Keratinocyte (primary cell): ENCODE results near the gene KLHL22. TPM values are rescaled to one million over a fixed set of nuclear protein-coding genes. Genes with fewer than 3 reads are reported as not detected.

Source experiments
- DNase-seq: peaks from one replicate; pipeline ENCODE4 v3.0.0-alpha.2; 2011; ENCODE audit warnings: low read depth, missing footprints, low spot score
- FAIRE-seq: peaks from 2 replicates; lab custom pipeline; 2011; peaks lifted over from hg19 to GRCh38; lab: Jason Lieb, UNC
- H2AFZ ChIP-seq: 2 replicates; pipeline ENCODE4 v1.6.0; 2012; ENCODE audit warnings: low read length, control low read depth, inconsistent platforms; ENCODE audit not compliant: control insufficient read depth
- H3K27ac ChIP-seq: 2 replicates; pipeline ENCODE4 v1.5.1; 2011; ENCODE audit warnings: low read length; ENCODE audit not compliant: control insufficient read depth, insufficient read depth
- H3K27me3 ChIP-seq: 3 replicates; pipeline ENCODE4 v1.6.0; 2011; ENCODE audit warnings: low read length; ENCODE audit not compliant: control insufficient read depth, insufficient read depth; ENCODE audit errors: extremely low read depth
- H3K36me3 ChIP-seq, 2 experiments: 2 replicates in 1 of 2; 3 replicates in 1 of 2; pipeline ENCODE4 v1.5.1; 2011; ENCODE audit warnings: low read length in 2 of 2, mild to moderate bottlenecking in 1 of 2; ENCODE audit not compliant: control insufficient read depth in 2 of 2, insufficient read depth in 2 of 2; ENCODE audit errors: extremely low read depth in 1 of 2
- H3K4me1 ChIP-seq: 3 replicates; pipeline ENCODE4 v1.5.1; 2011; ENCODE audit warnings: low read length; ENCODE audit not compliant: control insufficient read depth, insufficient read depth; ENCODE audit errors: extremely low read depth
- H3K4me2 ChIP-seq: 3 replicates; pipeline ENCODE4 v1.6.0; 2011; ENCODE audit warnings: low read depth, low read length; ENCODE audit not compliant: control insufficient read depth, insufficient read depth; ENCODE audit errors: extremely low read depth
- H3K4me3 ChIP-seq, 3 experiments: fragments of 200-600 bp in 1 of 3; sonication (generic) in 1 of 3; 2 replicates in 2 of 3; 3 replicates in 1 of 3; pipeline ENCODE4 v1.5.1; 2011 to 2016; ENCODE audit warnings: low read length in 3 of 3, mild to moderate bottlenecking in 3 of 3, control low read depth in 2 of 3, inconsistent platforms in 1 of 3, low read depth in 1 of 3, mixed read lengths in 1 of 3, mixed run types in 1 of 3, moderate library complexity in 1 of 3; ENCODE audit not compliant: control insufficient read depth in 2 of 3, insufficient read depth in 2 of 3; ENCODE audit errors: extremely low read depth in 1 of 3
- H3K79me2 ChIP-seq: 2 replicates; pipeline ENCODE4 v1.6.0; 2012; ENCODE audit warnings: low read length; ENCODE audit not compliant: control insufficient read depth, insufficient read depth
- H3K9ac ChIP-seq: 3 replicates; pipeline ENCODE4 v1.6.0; 2011; ENCODE audit warnings: low read length; ENCODE audit not compliant: control insufficient read depth, insufficient read depth; ENCODE audit errors: extremely low read depth
- H3K9me1 ChIP-seq: 3 replicates; pipeline ENCODE4 v1.6.0; 2011; ENCODE audit warnings: low read length; ENCODE audit not compliant: control insufficient read depth, insufficient read depth; ENCODE audit errors: extremely low read depth
- H3K9me3 ChIP-seq: 2 replicates; pipeline ENCODE4 v1.5.1; 2012; ENCODE audit warnings: low read depth, low read length; ENCODE audit not compliant: control insufficient read depth
- H4K20me1 ChIP-seq: 3 replicates; pipeline ENCODE4 v1.6.0; 2011; ENCODE audit warnings: low read length; ENCODE audit not compliant: control insufficient read depth, insufficient read depth; ENCODE audit errors: extremely low read depth
- CTCF ChIP-seq, 3 experiments: IDR thresholded peaks in 1 of 3; conservative IDR thresholded peaks in 1 of 3; optimal IDR thresholded peaks in 1 of 3; 2 replicates in 2 of 3; 3 replicates in 1 of 3; pipeline versions ENCODE3 to v1.5.1; 2011; ENCODE audit warnings: low read length in 3 of 3, mild to moderate bottlenecking in 3 of 3, moderate library complexity in 2 of 3, control low read depth in 1 of 3, inconsistent platforms in 1 of 3; ENCODE audit not compliant: insufficient read depth in 2 of 3; ENCODE audit errors: extremely low read depth in 1 of 3
- EZH2 ChIP-seq: IDR thresholded peaks from one replicate; pipeline ENCODE4 v1.6.1; 2012; ENCODE audit warnings: inconsistent platforms, mild to moderate bottlenecking, low read length, moderate library complexity
- dilution Hi-C: fragments of 300-500 bp; cut with MboI; formaldehyde crosslinking; loops from one replicate; pipeline ENCODE4 v1.7.0; 2020; ENCODE audit warnings: low sequenced_read_pairs; ENCODE audit not compliant: extremely low pct_ligation_motif_present
- polyA plus RNA-seq, 5 experiments: library from polyadenylated mRNA; depleted of rRNA in 3 of 5; stranded (reverse) in 3 of 5; stranded (forward) in 1 of 5; unstranded in 1 of 5; fragments of >200 nt; gene quantifications; 1 replicate in 1 of 5; 2 replicates in 3 of 5; 3 replicates in 1 of 5; pipeline versions ENCODE4 v1.2.1 to v1.2.3, GENCODE V29; 2011 to 2012; ENCODE audit warnings: missing spikeins in 2 of 5, low read depth in 1 of 5, low replicate concordance in 1 of 5

KLHL22 gene
- polyA plus RNA-seq, 1 donor (not counting 4 experiments of a cell fraction or from before 2014, with no cell fraction given) = 9.3 TPM

GRCh38 chr22:20531404-20532201 lies 36.0 kb upstream of the KLHL22 start:
- peak overlapping the region; percentile 96 for H3K27ac ChIP-seq
- H3K36me3 ChIP-seq = peaks cover 12 to 24% of the 10 kb centered on the region in 2 experiments
- peaks cover under 1% of the 10 kb centered on the region for H4K20me1 ChIP-seq
- peak overlapping the region in 1 of 3 experiments; percentile 52 for H3K4me3 ChIP-seq
- peaks cover 59% of the 10 kb centered on the region for H3K4me1 ChIP-seq
- peak overlapping the region; percentile 59 for H3K4me2 ChIP-seq
- H3K79me2 ChIP-seq = peaks cover 66% of the 10 kb centered on the region
- no peaks in the 10 kb centered on the region for H3K9me3 ChIP-seq
- H3K9ac ChIP-seq = peak overlapping the region; percentile 86
- DNase-seq (peak; percentile 90), FAIRE-seq (peak; percentile 96)
- peaks cover 4% of the 10 kb centered on the region for H3K9me1 ChIP-seq
- TF ChIP-seq CTCF (optimal IDR thresholded peaks at IDR 0.05 in 1 of 3, IDR thresholded peaks at IDR 0.05 in 1 of 3, conservative IDR thresholded peaks at IDR 0.05 in 1 of 3; ENCODE audit: extremely low read depth in 1 of 3, insufficient read depth in 2 of 3, low read length in 3 of 3) (no peak), EZH2 (no peak)
- H2AFZ ChIP-seq = peak overlapping the region; percentile 50
- dilution Hi-C loops = no loop called here
- no peaks in the 10 kb centered on the region for H3K27me3 ChIP-seq

GRCh38 chr22:20531154-20531403 lies 35.5 kb upstream of the KLHL22 start:
- H2AFZ ChIP-seq = no peak overlapping the region
- H3K4me2 ChIP-seq = peak overlapping the region; percentile 59
- H3K4me1 ChIP-seq = peaks cover 65% of the 10 kb centered on the region
- dilution Hi-C loops = no loop called here
- peaks cover 65% of the 10 kb centered on the region for H3K79me2 ChIP-seq
- peak overlapping the region; percentile 96 for H3K27ac ChIP-seq
- peak overlapping the region in 1 of 3 experiments; percentile 37 for H3K4me3 ChIP-seq
- H4K20me1 ChIP-seq = no peaks in the 10 kb centered on the region
- peak overlapping the region; percentile 86 for H3K9ac ChIP-seq
- no peaks in the 10 kb centered on the region for H3K27me3 ChIP-seq
- no peak for DNase-seq
- no peak for FAIRE-seq
- TF ChIP-seq EZH2 (no peak), CTCF (optimal IDR thresholded peaks at IDR 0.05 in 1 of 3, IDR thresholded peaks at IDR 0.05 in 1 of 3, conservative IDR thresholded peaks at IDR 0.05 in 1 of 3; ENCODE audit: extremely low read depth in 1 of 3, insufficient read depth in 2 of 3, low read length in 3 of 3) (no peak)
- H3K9me1 ChIP-seq = peaks cover 4% of the 10 kb centered on the region
- no peaks in the 10 kb centered on the region for H3K9me3 ChIP-seq
- peaks cover 12 to 28% of the 10 kb centered on the region in 2 experiments for H3K36me3 ChIP-seq
